IMR-90 (cell line): ENCODE measurements around the gene COLEC12. TPM values are rescaled to one million over a fixed set of nuclear protein-coding genes. Genes with fewer than 3 reads are reported as not detected.

ENCODE experiments used
- ATAC-seq: fragments of 200-7000 bp; cut with Tn5 transposase; 2 replicates; pipeline ENCODE4 v1.9.1; 2020; ENCODE audit warnings: low read depth, mild to moderate bottlenecking, moderate library complexity
- BruUV-seq: library from RNA; stranded (reverse); fragments of 400-500 nt; replicated peaks from 2 replicates; lab custom pipeline; 2021; lab: Mats Ljungman, UMichigan
- CTCF ChIA-PET: fragments of 300-600 bp; formaldehyde crosslinking; extraction: SDS; loops from one replicate; lab custom pipeline; 2021; ENCODE audit warnings: antibody characterized with exemption; lab: Yijun Ruan, JAX
- POLR2A ChIA-PET: fragments of 300-600 bp; sonication (Branson Sonifier 250); formaldehyde crosslinking; loops from one replicate; lab custom pipeline; 2022; ENCODE audit warnings: antibody characterized with exemption; ENCODE audit not compliant: unreplicated experiment; lab: Charles Lee
- DNase-seq: peaks from one replicate; pipeline ENCODE4 v3.0.0; 2013
- H2AFZ ChIP-seq: replicated peaks from 2 replicates; pipeline ENCODE3; 2013; ENCODE audit warnings: low read length, mild to moderate bottlenecking; ENCODE audit not compliant: poor library complexity
- H2AK5ac ChIP-seq: 2 replicates; pipeline ENCODE4 v1.6.1; 2013; ENCODE audit warnings: low read depth, low read length, inconsistent platforms
- H2AK9ac ChIP-seq: replicated peaks from 2 replicates; pipeline ENCODE3; 2013; ENCODE audit warnings: mild to moderate bottlenecking, low read depth, low read length, moderate library complexity; ENCODE audit not compliant: poor library complexity
- H2BK120ac ChIP-seq: 2 replicates; pipeline ENCODE4 v1.6.1; 2013; ENCODE audit warnings: low read depth, low read length, inconsistent platforms
- H2BK15ac ChIP-seq: 3 replicates; pipeline ENCODE4 v1.6.1; 2013; ENCODE audit warnings: low read depth, low read length, inconsistent platforms
- H2BK20ac ChIP-seq: 2 replicates; pipeline ENCODE4 v1.6.1; 2013; ENCODE audit warnings: low read depth, mild to moderate bottlenecking, inconsistent platforms, low read length, moderate library complexity
- H2BK5ac ChIP-seq: 2 replicates; pipeline ENCODE4 v1.6.1; 2013; ENCODE audit warnings: mild to moderate bottlenecking, low read depth, low read length, inconsistent platforms; ENCODE audit not compliant: poor library complexity, severe bottlenecking
- H3K14ac ChIP-seq: replicated peaks from 2 replicates; pipeline ENCODE4 v1.6.1; 2013; ENCODE audit warnings: low read depth, low read length, inconsistent platforms
- H3K18ac ChIP-seq: 2 replicates; pipeline ENCODE4 v1.6.1; 2013; ENCODE audit warnings: low read depth, low read length, control low read depth
- H3K23ac ChIP-seq: 2 replicates; pipeline ENCODE4 v1.6.1; 2013; ENCODE audit warnings: low read depth, low read length, inconsistent platforms
- H3K27ac ChIP-seq: 2 replicates; pipeline ENCODE4 v1.5.1; 2013; ENCODE audit warnings: mild to moderate bottlenecking, control low read depth, low read length; ENCODE audit not compliant: insufficient read depth
- H3K27me3 ChIP-seq: 2 replicates; pipeline ENCODE4 v1.6.1; 2013; ENCODE audit warnings: low read length; ENCODE audit not compliant: control insufficient read depth, insufficient read depth
- H3K36me3 ChIP-seq: 2 replicates; pipeline ENCODE4 v1.6.1; 2013; ENCODE audit warnings: low read length, mixed read lengths; ENCODE audit not compliant: control insufficient read depth, insufficient read depth
- H3K4ac ChIP-seq: 2 replicates; pipeline ENCODE4 v1.6.1; 2013; ENCODE audit warnings: low read depth, low read length, inconsistent platforms
- H3K4me1 ChIP-seq: 2 replicates; pipeline ENCODE4 v1.6.1; 2013; ENCODE audit warnings: low read length, mixed read lengths; ENCODE audit not compliant: control insufficient read depth, insufficient read depth
- H3K4me2 ChIP-seq: 2 replicates; pipeline ENCODE4 v1.6.1; 2013; ENCODE audit warnings: low read depth, mild to moderate bottlenecking, control low read depth, low read length, moderate library complexity
- H3K4me3 ChIP-seq: 2 replicates; pipeline ENCODE4 v1.5.1; 2013; ENCODE audit warnings: low read depth, mild to moderate bottlenecking, control low read depth, low read length, moderate library complexity; ENCODE audit not compliant: insufficient read depth
- H3K56ac ChIP-seq: 2 replicates; pipeline ENCODE4 v1.6.1; 2013; ENCODE audit warnings: low read length, inconsistent platforms; ENCODE audit not compliant: insufficient read depth; ENCODE audit errors: extremely low read depth
- H3K79me1 ChIP-seq, 2 experiments: 2 replicates each; pipeline ENCODE4 v1.6.1; 2013; ENCODE audit warnings: low read length in 2 of 2, inconsistent platforms in 1 of 2, low read depth in 1 of 2
- H3K9ac ChIP-seq: 2 replicates; pipeline ENCODE4 v1.6.1; 2013; ENCODE audit warnings: low read depth, low read length, control low read depth
- H3K9me1 ChIP-seq: 2 replicates; pipeline ENCODE4 v1.6.1; 2013; ENCODE audit warnings: low read length, inconsistent platforms; ENCODE audit not compliant: insufficient read depth
- H3K9me3 ChIP-seq: 2 replicates; pipeline ENCODE4 v1.6.1; 2013; ENCODE audit warnings: low read length; ENCODE audit not compliant: control insufficient read depth, insufficient read depth
- H4K20me1 ChIP-seq: 2 replicates; pipeline ENCODE4 v1.6.1; 2013; ENCODE audit warnings: low read length, inconsistent platforms; ENCODE audit not compliant: insufficient read depth
- H4K5ac ChIP-seq: 2 replicates; pipeline ENCODE4 v1.6.1; 2013; ENCODE audit warnings: mild to moderate bottlenecking, low read depth, low read length, control low read depth
- H4K8ac ChIP-seq, 2 experiments: 2 replicates each; pipeline ENCODE4 v1.6.1; 2013; ENCODE audit warnings: low read depth in 2 of 2, low read length in 2 of 2, control low read depth in 1 of 2, inconsistent platforms in 1 of 2
- H4K91ac ChIP-seq: 2 replicates; pipeline ENCODE4 v1.6.1; 2013; ENCODE audit warnings: low read depth, low read length, inconsistent platforms; ENCODE audit not compliant: insufficient read depth
- BHLHE40 ChIP-seq: fragments of 150-350 bp; IDR thresholded peaks from 2 replicates; pipeline ENCODE4 v1.6.1; 2016; ENCODE audit warnings: mild to moderate bottlenecking, low read depth, low read length
- CEBPB ChIP-seq: IDR thresholded peaks from 2 replicates; pipeline ENCODE4 v1.6.1; 2012; ENCODE audit warnings: low read depth, low read length, improper control_type of control experiment
- FOS ChIP-seq: fragments of 150-350 bp; IDR thresholded peaks from 2 replicates; pipeline ENCODE4 v1.6.1; 2016; ENCODE audit warnings: low read depth, low read length
- MAZ ChIP-seq: IDR thresholded peaks from 2 replicates; pipeline ENCODE4 v1.6.1; 2012; ENCODE audit warnings: low read depth, mild to moderate bottlenecking, low read length, improper control_type of control experiment, moderate library complexity, borderline replicate concordance
- NFE2L2 ChIP-seq: fragments of 150-350 bp; IDR thresholded peaks from 2 replicates; pipeline ENCODE4 v1.6.1; 2016; ENCODE audit warnings: low read depth, mild to moderate bottlenecking, low read length
- POLR2A ChIP-seq: IDR thresholded peaks from 2 replicates; pipeline ENCODE4 v1.6.1; 2012; ENCODE audit warnings: mild to moderate bottlenecking, low read depth, low read length
- RCOR1 ChIP-seq: IDR thresholded peaks from 2 replicates; pipeline ENCODE4 v1.6.1; 2012; ENCODE audit warnings: mild to moderate bottlenecking, low read length, improper control_type of control experiment; ENCODE audit not compliant: insufficient replicate concordance
- SMC3 ChIP-seq: fragments of 150-350 bp; IDR thresholded peaks from 2 replicates; pipeline ENCODE4 v1.6.1; 2016; ENCODE audit warnings: low read depth, mild to moderate bottlenecking, antibody characterized with exemption, low read length, moderate library complexity
- USF2 ChIP-seq: fragments of 150-350 bp; IDR thresholded peaks from 2 replicates; pipeline ENCODE4 v1.6.1; 2017; ENCODE audit warnings: mild to moderate bottlenecking, antibody characterized with exemption, low read length, low read depth
- WGBS, 2 experiments: methylation state at CpG; one replicate each; pipeline versions ENCODE4 v1.1.5 to v1.1.7; 2013; ENCODE audit warnings: missing lambda C conversion rate in 2 of 2; ENCODE audit not compliant: insufficient read length in 1 of 2; ENCODE audit errors: extremely low coverage in 2 of 2; 5-methylcytosine and 5-hydroxymethylcytosine counted together
- dilution Hi-C: fragments of 300-500 bp; cut with HindIII; formaldehyde crosslinking; loops from one replicate; pipeline ENCODE4 v1.14.3; 2018; ENCODE audit warnings: low sequenced_read_pairs; ENCODE audit not compliant: unreplicated experiment
- in situ Hi-C: fragments of 300-500 bp; cut with MboI; formaldehyde crosslinking; loops from 3 replicates; pipeline ENCODE4 v1.14.3; 2019; ENCODE audit warnings: low sequenced_read_pairs, inconsistent platforms, mixed read lengths
- intact Hi-C: fragments of 100-400 bp; cut with micrococcal nuclease; formaldehyde crosslinking; loops from 2 replicates; pipeline ENCODE4 v1.10.0; 2022
- polyA plus RNA-seq, 3 experiments: library from polyadenylated mRNA; depleted of rRNA; stranded (reverse); fragments of >200 nt; gene quantifications; 2 replicates each; pipeline ENCODE4 v1.2.3, GENCODE V29; 2012; ENCODE audit warnings: low replicate concordance in 1 of 3
- total RNA-seq: library from RNA; depleted of rRNA; stranded (reverse); fragments of >200 nt; gene quantifications from 2 replicates; pipeline ENCODE4 v1.2.3, GENCODE V29; 2012

The COLEC12 gene
- total and polyA plus RNA-seq, 2 of the 4 experiments (the other 2 are of a cell fraction), result 1.0 to 2.3 TPM

- Histone ChIP-seq H3K9ac (no peak overlapping the region), H2BK20ac (no peak overlapping the region), H3K4me2 (no peak overlapping the region), H3K9me1 (peaks cover 6% of the 10 kb centered on the region), H3K27ac (no peak overlapping the region), H2BK15ac (no peak overlapping the region), H2AK5ac (no peak overlapping the region), H4K8ac (no peak overlapping the region), H3K23ac (no peak overlapping the region), H3K27me3 (no peaks in the 10 kb centered on the region), H2AFZ (no peak overlapping the region), H3K18ac (no peak overlapping the region), H3K36me3 (no peaks in the 10 kb centered on the region), H3K79me1 (no peaks in the 10 kb centered on the region), H3K9me3 (no peaks in the 10 kb centered on the region), H3K4me3 (no peak overlapping the region), H4K5ac (no peak overlapping the region), H2BK120ac (no peak overlapping the region), H3K4me1 (peaks cover 10% of the 10 kb centered on the region), H2AK9ac (no peak overlapping the region), H4K20me1 (no peaks in the 10 kb centered on the region), H4K91ac (no peak overlapping the region), H3K4ac (no peak overlapping the region), H3K56ac (no peak overlapping the region), H3K14ac (no peak overlapping the region), H2BK5ac (no peak overlapping the region)
- in situ Hi-C loops (no loop called here), intact Hi-C loops (no loop called here), dilution Hi-C loops (no loop called here)
- CTCF ChIA-PET, result no interaction called here
- TF ChIP-seq FOS, result no peak
- no peak for TF ChIP-seq CEBPB
- no peak for TF ChIP-seq SMC3
- no peak for TF ChIP-seq MAZ
- no peak for TF ChIP-seq NFE2L2
- TF ChIP-seq USF2, result no peak
- no peak for TF ChIP-seq POLR2A
- no peak for TF ChIP-seq BHLHE40
- no peak for TF ChIP-seq RCOR1
- 82% methylated on average over 4 of the region's 7 CpGs; no CpG with 5 or more reads in 1 of the 2 experiments for WGBS, 2 experiments
- BruUV-seq, result no TSS peak
- no peak for ATAC-seq
- DNase-seq, result no peak
- POLR2A ChIA-PET, result no interaction called here
Observed at GRCh38 chr18:425106-425745, 75.3 kb downstream of the COLEC12 start.
